HG02981 (cell line): ENCODE results near the gene SPACA4.

ENCODE experiments used
- ATAC-seq: cut with Tn5 transposase; IDR thresholded peaks from one replicate; pipeline ENCODE4 v1.9.1; 2021; ENCODE audit warnings: mild to moderate bottlenecking, moderate library complexity; ENCODE audit not compliant: unreplicated experiment

Gene SPACA4

GRCh38 chr19:48633148-48634035, 26.9 kb downstream of the SPACA4 start:
- ATAC-seq: no peak

DNA sequence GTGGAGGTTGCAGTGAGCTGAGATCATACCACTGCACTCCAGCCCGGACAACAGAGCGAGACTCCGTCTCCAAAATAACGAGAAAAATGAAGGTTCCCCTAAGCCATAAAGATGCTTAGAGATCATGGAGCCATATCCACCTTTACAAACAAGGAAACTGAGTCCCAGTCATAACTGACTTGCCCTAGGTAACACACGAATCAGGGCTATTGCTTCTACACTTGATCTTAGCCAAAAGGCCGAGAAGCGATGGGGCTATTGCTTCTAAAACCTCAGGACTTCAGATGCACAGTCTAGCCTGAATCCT, 27.4 kb downstream of the SPACA4 start:
- ATAC-seq: no peak

DNA sequence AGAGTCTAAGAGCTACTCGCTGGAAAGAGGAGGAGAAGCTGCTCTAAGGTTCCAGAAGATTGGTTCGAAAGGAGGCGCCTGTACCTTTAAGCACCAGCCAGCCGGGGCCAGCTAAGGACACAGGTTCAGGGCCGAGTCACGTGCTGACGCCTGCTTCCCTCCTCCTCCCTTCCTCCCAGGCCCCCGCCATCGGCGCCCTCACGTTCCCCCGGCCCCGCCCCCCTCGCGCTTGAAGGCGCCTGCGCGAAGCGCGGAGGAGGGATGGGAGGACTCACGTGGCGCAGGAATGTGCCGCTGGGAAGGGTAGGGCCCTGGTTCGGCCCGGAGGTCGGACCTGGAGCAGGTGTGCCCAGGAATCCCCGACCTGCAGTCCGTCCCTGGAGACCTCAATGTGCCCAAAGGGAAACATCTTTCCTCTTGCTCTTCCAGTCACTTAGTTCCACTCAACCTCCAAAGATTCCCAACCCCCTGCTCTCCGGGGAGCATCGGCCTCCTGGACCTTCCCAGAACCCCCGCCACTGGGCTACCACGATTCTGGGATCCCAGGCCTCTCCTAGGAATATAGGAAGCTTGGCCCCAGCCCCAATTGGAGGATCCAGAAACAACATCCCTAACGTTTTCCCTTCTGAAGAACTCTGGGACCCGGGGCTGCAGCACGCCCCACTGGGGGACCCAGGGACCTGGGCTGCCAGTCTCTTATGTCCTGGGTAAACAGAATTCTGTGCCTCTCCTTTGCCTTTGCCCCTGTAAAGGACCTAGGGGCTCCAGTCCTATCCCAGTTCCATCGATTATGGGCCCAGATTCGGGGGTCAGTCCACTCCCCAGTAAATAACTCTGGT, 28.1 kb downstream of the SPACA4 start:
- peak; percentile 27 for ATAC-seq

DNA sequence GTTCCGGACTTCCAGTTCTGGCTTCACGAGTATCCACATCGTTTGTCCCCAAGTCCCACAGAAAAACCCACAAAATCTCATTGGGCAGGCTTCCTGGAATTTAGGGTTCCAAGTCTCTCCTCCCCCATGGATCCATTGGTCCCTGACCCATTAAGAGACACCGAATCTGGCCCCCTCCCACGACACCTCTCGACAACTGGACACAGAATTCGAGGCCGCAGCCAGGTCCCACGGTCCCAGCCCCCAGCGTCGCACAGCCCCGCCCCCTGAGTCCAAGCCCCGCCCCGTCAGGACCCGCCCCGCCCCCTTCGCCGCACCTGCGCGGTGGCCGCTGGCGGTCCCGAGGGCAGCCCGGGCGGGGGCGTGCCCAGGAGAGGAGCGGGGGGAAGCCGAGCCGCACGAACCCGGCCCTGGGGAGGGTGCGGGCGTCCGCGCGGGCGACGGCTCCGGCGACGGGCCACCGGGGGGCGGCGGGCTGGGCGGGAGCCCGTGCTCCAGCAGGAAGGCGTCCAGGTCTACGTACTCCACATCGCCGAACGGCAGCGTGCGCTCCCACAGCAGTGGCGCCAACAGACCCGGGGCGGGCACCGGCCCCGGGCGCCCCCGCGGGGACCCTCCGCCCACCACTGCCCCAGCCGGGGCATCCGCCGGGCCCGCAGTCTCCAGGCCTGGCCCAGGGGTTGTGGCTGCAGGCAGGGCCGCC, 28.9 kb downstream of the SPACA4 start:
- ATAC-seq: no peak

DNA sequence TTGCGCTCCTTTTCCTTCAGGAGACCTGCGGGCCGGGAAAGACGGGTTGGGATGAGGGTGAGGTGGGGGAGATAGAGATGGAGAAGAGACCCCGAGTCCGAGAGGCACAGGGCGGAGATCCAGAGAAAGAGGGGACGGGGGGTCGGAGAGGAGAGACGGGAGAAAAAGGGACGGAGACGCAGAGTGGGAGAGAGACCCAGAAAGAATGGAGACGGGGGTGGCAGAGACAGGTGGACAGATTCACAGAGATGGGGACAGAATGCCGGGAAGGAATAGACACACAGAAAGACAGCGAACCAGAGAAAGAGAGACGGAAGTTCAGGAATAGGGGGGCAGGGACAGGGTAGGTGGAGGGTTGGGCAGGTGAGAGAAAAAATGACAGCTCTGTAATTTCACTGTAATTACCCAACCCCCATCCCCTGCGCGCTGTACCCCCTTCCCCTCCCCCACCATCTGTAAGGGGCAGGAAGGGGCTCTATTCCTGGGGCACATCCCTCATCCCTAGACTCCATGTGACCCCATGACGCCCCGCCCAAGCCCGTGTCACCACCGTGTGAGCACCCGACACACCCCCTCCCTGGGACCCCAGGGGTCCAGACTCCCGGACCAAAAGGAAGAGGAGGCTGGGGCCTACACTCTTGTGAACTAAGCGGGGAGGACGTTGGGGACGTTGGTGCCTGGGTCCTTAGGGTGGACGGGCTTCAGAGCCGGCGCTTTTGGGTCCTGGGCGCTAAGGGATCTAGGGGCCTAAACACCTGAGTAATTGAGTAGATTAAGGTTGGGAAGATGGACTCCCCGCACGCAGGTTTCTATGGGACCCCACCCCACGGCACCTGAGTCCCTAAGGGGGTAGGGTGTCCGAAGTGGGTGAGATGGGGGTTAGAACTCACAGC, 29.7 kb downstream of the SPACA4 start:
- ATAC-seq: no peak

- ATAC-seq: no peak
Measured at GRCh38 chr19:48636859-48637448, 30.4 kb downstream of the SPACA4 start, which contains the start of gene DBP. Gene DBP (minus strand): TSS chr19:48637379. CDS start chr19:48636994, 385 bp downstream.

GRCh38 chr19:48637449-48637947, 31.0 kb downstream of the SPACA4 start:
- ATAC-seq: peak; percentile 63

- ATAC-seq: peak; percentile 9
Measured at GRCh38 chr19:48637948-48638830, 31.6 kb downstream of the SPACA4 start.

GRCh38 chr19:48638831-48639381, 32.4 kb downstream of the SPACA4 start:
- no peak for ATAC-seq

GRCh38 chr19:48639483-48640375, 33.2 kb downstream of the SPACA4 start:
- no peak for ATAC-seq

GRCh38 chr19:48641850-48642249, 35.3 kb downstream of the SPACA4 start:
- ATAC-seq: no peak

DNA sequence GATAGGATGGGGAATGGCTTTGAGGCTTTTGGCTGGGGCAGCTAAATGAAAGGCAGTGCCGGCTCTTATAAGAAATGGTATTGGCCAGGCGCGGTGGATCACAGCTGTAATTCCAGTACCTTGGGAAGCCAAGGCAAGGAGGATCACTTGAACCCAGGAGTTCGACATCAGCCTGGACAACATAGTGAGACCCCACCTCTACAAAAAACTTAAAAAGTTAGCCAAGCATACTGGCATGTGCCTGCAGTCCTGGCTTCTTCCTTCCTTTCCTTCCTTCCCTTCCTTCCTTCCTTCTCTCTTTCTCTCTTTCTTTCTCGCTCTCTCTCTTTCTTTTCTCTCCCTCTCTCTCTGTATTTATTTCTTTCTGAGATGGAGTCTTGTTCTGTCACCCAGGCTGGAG, 36.3 kb downstream of the SPACA4 start:
- no peak for ATAC-seq

DNA sequence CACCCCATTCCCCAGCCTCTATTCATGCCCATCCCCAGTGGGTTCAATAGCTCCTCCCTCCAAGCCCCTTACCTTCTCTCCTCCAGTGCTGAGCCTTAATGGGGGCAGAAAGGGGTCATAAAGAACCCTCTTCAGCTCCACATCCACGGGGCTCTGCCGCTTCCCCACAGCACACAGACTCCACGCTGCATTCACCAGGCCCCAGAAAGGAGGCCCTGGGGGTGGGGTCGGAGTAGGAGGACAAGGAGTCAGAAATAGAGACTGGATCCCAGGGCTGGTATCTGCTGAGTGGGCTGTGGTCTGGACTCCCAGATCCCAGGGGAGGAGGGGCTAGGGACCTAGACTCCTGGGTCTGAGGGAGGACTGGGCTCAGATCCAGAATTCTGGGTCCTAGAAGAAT, 37.8 kb downstream of the SPACA4 start:
- ATAC-seq: no peak

GRCh38 chr19:48644839-48645619, 38.5 kb downstream of the SPACA4 start:
- ATAC-seq: no peak

- no peak for ATAC-seq
Measured at GRCh38 chr19:48645620-48646000, 39.1 kb downstream of the SPACA4 start.

- ATAC-seq: peak; percentile 76
Measured at GRCh38 chr19:48646001-48646721, 39.6 kb downstream of the SPACA4 start, which contains the start of gene CA11. Gene CA11 (minus strand): TSS chr19:48646187. CDS start chr19:48645632, 555 bp downstream.
